ENCODE results near the gene SMIM24. TPM values are rescaled to one million over a fixed set of nuclear protein-coding genes. Genes with fewer than 3 reads are reported as not detected.

SMIM24 gene
- total RNA-seq, 4 donors from 2014 or later: not detected

DNA sequence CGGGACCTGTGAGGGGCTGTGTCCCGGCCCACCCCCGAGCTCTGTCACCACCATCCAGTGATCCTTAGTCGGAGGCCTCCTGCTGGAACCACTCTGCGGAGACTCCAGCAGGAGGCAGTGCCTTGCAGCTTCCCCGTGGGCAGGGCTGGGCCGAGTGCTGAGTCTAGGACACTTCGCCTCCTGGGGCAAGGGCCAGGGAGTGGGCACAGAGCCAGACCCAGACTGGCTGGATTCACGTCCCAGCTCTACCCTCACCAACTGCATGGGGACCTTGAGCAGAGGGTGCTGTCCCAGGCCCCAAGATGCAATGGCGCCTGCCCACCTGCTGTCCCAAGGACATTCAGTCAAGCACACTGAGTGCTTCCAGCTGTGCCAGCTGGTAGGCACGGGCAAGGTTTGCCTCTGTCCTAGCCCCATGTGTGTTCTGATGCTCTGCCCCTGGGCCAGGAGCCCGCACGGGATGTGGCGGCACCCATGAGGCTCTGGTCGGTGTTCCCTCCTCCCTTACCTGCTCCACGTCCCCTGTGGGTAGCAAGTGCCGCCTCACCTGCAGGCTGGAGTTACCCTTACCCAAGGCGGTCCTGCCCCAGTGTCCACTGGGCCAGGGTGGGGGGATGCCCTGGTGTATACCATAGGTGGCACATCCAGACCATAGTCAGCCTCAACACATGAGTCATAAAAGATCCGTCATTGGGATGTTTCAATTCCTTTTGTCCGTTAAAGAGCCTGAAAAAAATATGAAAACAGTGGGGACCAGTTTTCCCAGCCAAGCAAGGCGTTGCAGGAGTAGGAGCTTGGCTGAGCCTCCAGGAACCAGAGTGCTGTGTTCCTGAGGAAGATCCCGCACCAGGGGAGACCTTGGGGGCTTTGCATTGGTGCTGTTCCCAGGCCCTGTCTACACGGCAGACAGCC, 33.2 kb upstream of the SMIM24 start:
- ATAC-seq: peak; percentile 14
- no peaks in the 10 kb centered on the region for H3K27me3 ChIP-seq
- peaks cover 0 to 81% (median 0%) of the 10 kb centered on the region in 3 donors for H3K4me1 ChIP-seq
- H3K4me3 ChIP-seq: no peak overlapping the region
- peaks cover 0 to 38% of the 10 kb centered on the region in 2 donors for H3K36me3 ChIP-seq
- WGBS, 2 donors (ENCODE audit: low coverage in 1 of 2): 37 to 40% methylated on average over 1 to 4 of the region's 23 CpGs
- TF ChIP-seq POLR2AphosphoS5 (IDR thresholded peaks at IDR 0.05) (no peak), EP300 (IDR thresholded peaks at IDR 0.05) (no peak), POLR2A (IDR thresholded peaks at IDR 0.05) (no peak)
- TF ChIP-seq, protein P1, sequence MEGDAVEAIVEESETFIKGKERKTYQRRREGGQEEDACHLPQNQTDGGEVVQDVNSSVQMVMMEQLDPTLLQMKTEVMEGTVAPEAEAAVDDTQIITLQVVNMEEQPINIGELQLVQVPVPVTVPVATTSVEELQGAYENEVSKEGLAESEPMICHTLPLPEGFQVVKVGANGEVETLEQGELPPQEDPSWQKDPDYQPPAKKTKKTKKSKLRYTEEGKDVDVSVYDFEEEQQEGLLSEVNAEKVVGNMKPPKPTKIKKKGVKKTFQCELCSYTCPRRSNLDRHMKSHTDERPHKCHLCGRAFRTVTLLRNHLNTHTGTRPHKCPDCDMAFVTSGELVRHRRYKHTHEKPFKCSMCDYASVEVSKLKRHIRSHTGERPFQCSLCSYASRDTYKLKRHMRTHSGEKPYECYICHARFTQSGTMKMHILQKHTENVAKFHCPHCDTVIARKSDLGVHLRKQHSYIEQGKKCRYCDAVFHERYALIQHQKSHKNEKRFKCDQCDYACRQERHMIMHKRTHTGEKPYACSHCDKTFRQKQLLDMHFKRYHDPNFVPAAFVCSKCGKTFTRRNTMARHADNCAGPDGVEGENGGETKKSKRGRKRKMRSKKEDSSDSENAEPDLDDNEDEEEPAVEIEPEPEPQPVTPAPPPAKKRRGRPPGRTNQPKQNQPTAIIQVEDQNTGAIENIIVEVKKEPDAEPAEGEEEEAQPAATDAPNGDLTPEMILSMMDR (IDR thresholded peaks at IDR 0.05): no peak
- H3K9me3 ChIP-seq: no peaks in the 10 kb centered on the region
- no peak overlapping the region for H3K27ac ChIP-seq

GRCh38 chr19:3512562-3513228, 32.4 kb upstream of the SMIM24 start:
- Histone ChIP-seq H3K4me1 (peaks cover 0 to 82% (median 2%) of the 10 kb centered on the region in 3 donors), H3K36me3 (peaks cover 0 to 38% of the 10 kb centered on the region in 2 donors), H3K4me3 (no peak overlapping the region), H3K27me3 (no peaks in the 10 kb centered on the region), H3K9me3 (no peaks in the 10 kb centered on the region), H3K27ac (no peak overlapping the region)
- no peak for TF ChIP-seq POLR2AphosphoS5 (IDR thresholded peaks at IDR 0.05)
- TF ChIP-seq EP300 (IDR thresholded peaks at IDR 0.05): no peak
- no peak for TF ChIP-seq POLR2A (IDR thresholded peaks at IDR 0.05)
- TF ChIP-seq, protein P1 (IDR thresholded peaks at IDR 0.05): no peak
- 72% methylated on average over 3 of the region's 17 CpGs; no CpG with 5 or more reads in 1 of the 2 donors for WGBS, 2 donors (ENCODE audit: low coverage in 1 of 2)
- no peak for ATAC-seq

DNA sequence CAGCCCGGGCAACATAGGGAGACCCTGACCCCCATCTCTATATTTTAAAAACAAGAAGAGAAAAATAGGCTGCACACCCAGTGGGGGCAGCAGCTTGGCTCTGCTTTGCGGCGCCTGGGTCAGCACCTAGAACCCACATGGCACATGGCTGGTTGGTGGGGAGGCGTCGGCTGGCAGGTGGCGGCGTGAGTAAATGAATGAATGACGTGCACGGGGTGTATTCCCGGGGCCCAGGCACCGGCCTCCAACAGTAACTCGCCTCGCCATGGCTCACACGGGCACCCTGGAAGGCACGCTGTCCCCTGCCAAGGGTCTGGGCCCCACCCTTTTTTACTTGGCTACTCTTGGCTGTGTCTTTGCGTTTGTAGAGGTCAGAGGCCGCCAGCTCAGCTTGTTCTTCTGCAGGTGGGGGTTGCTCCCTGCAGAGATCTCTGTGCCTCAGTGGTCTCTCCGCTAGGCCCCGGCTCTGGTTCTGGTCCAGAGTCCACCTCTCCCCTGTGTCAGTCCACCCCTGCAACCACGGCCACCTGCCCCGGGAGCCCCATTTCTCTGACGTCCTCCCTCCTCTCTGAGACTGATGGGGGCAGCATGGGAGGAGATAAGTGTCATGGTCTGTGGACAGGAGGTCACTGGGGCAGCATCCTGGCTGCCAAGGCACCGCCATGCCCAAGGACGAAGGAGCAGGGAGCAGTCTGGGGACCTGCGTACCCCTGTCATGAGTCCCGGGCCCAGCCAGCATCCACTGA, 31.4 kb upstream of the SMIM24 start:
- Histone ChIP-seq H3K4me1 (peaks cover 0 to 83% (median 9%) of the 10 kb centered on the region in 3 donors), H3K27ac (no peak overlapping the region), H3K36me3 (peaks cover 0 to 38% of the 10 kb centered on the region in 2 donors), H3K4me3 (no peak overlapping the region), H3K27me3 (no peaks in the 10 kb centered on the region), H3K9me3 (no peaks in the 10 kb centered on the region)
- TF ChIP-seq EP300 (IDR thresholded peaks at IDR 0.05): no peak
- TF ChIP-seq, protein P1 (IDR thresholded peaks at IDR 0.05): no peak
- no peak for TF ChIP-seq POLR2AphosphoS5 (IDR thresholded peaks at IDR 0.05)
- TF ChIP-seq POLR2A (IDR thresholded peaks at IDR 0.05): no peak
- WGBS, 2 donors (ENCODE audit: low coverage in 1 of 2): 74 to 80% methylated on average over 7 to 14 of the region's 26 CpGs
- no peak for ATAC-seq

DNA sequence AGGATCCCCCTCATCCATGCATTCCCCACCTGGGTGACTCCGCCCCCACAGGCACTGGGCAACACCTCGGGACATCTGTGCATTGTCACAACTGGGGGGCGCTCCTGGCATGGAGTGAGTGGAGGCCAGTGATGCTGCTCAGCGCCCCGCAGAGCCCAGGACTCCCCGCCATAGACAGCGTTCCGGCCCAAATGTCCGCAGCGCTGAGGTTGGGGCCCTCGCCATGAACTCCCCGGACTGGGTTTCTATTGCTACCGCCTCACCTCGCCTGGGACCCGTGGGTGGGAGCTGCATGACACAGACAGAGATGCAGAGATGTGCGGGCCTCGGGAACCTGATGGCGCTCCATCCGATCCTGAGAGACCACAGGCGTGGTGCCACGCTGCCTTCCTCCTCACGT, 30.4 kb upstream of the SMIM24 start:
- peaks cover 0 to 38% of the 10 kb centered on the region in 2 donors for H3K36me3 ChIP-seq
- no peaks in the 10 kb centered on the region for H3K9me3 ChIP-seq
- H3K4me3 ChIP-seq: no peak overlapping the region
- H3K27me3 ChIP-seq: no peaks in the 10 kb centered on the region
- no CpG with 5 or more reads among the region's 22 CpGs for WGBS, 2 donors (ENCODE audit: low coverage in 1 of 2)
- TF ChIP-seq POLR2AphosphoS5 (IDR thresholded peaks at IDR 0.05) (no peak), EP300 (IDR thresholded peaks at IDR 0.05) (no peak), POLR2A (IDR thresholded peaks at IDR 0.05) (no peak)
- TF ChIP-seq, protein P1 (IDR thresholded peaks at IDR 0.05): no peak
- ATAC-seq: no peak
- no peak overlapping the region for H3K27ac ChIP-seq
- H3K4me1 ChIP-seq: peaks cover 0 to 75% (median 9%) of the 10 kb centered on the region in 3 donors
